Upper lobe of left lung (tissue), 4 donors: Measurements from ENCODE around the gene LIAS.

Experiments
- EP300 ChIP-seq, 4 donors: sonication (generic); formaldehyde crosslinking; IDR thresholded peaks; one replicate each; pipeline ENCODE4 v1.5.1; 2017; ENCODE audit warnings: antibody characterized with exemption in 4 of 4, control low read depth in 2 of 4
- TF ChIP-seq, protein P1 (sequence below), 6 experiments: fragments of 450-650 bp in 4 of 6; fragments of 200-600 bp in 2 of 6; sonication (generic) in 2 of 6; IDR thresholded peaks; one replicate each; pipeline ENCODE4 v1.5.1; 2016 to 2019; ENCODE audit warnings: antibody characterized with exemption in 6 of 6

DNA sequence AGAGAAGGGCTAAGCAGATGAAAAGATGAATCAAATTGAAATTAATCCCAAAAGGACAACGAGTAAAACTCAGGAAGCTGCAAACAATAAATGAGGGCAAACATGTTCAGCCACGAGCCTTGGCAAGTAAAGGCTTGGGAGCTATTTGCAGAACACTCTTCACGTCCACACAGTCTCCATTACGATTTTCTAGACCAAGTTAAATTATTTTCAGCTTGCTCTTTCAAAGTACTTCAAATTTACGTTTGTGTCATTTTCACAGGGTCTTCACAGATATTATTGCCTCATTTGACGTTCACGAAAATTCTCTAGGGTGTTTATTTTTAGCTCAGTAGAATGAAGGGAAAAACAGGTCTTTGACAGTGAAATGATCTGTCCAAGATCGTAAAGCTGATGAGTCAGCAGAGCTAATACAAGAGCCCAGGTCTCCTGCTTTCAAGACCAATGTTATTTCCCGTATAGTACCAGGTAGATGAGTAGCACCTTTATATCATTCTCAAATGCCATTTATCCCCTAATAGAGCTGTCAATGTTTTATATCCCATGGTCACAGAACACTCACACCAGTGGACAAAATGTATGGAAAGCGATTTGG is 31.2 kb upstream of the LIAS start:
- no peak for TF ChIP-seq EP300 (IDR thresholded peaks at IDR 0.05)
- TF ChIP-seq, protein P1, sequence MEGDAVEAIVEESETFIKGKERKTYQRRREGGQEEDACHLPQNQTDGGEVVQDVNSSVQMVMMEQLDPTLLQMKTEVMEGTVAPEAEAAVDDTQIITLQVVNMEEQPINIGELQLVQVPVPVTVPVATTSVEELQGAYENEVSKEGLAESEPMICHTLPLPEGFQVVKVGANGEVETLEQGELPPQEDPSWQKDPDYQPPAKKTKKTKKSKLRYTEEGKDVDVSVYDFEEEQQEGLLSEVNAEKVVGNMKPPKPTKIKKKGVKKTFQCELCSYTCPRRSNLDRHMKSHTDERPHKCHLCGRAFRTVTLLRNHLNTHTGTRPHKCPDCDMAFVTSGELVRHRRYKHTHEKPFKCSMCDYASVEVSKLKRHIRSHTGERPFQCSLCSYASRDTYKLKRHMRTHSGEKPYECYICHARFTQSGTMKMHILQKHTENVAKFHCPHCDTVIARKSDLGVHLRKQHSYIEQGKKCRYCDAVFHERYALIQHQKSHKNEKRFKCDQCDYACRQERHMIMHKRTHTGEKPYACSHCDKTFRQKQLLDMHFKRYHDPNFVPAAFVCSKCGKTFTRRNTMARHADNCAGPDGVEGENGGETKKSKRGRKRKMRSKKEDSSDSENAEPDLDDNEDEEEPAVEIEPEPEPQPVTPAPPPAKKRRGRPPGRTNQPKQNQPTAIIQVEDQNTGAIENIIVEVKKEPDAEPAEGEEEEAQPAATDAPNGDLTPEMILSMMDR (IDR thresholded peaks at IDR 0.05), result no peak
